SK-N-SH (cell line): ENCODE measurements around the gene PLD3. TPM values are rescaled to one million over a fixed set of nuclear protein-coding genes. Genes with fewer than 3 reads are reported as not detected.
A peak's percentile ranks its signal among the peaks of the same experiment; 100 is the strongest.

Experiments used
- CTCF ChIA-PET: fragments of 300-600, 350-600 bp; formaldehyde crosslinking; extraction: SDS; loops from one replicate; lab custom pipeline; 2021; lab: Yijun Ruan, JAX
- POLR2A ChIA-PET: fragments of 350-600 bp; sonication (Branson Sonifier 250); formaldehyde crosslinking; extraction: SDS; loops from one replicate; lab custom pipeline; 2020; ENCODE audit warnings: antibody characterized with exemption, inconsistent platforms; lab: Yijun Ruan, JAX
- DNase-seq: peaks from one replicate; pipeline ENCODE4 v3.0.0; 2012
- H2AFZ ChIP-seq: fragments of 200-600 bp; sonication (generic); 2 replicates; pipeline ENCODE4 v1.8.1; 2016; ENCODE audit warnings: antibody characterized with exemption, mild to moderate bottlenecking, low read depth
- H3F3A ChIP-seq: fragments of 200-600 bp; sonication (generic); replicated peaks from 2 replicates; pipeline ENCODE3; 2016; ENCODE audit warnings: antibody characterized with exemption, mild to moderate bottlenecking; ENCODE audit not compliant: insufficient read depth
- H3K27ac ChIP-seq, 2 experiments: fragments of 200-500 bp in 1 of 2; fragments of 200-600 bp in 1 of 2; sonication (Bioruptor generic) in 1 of 2; sonication (generic), shearing (Covaris generic) in 1 of 2; 2 replicates each; pipeline versions ENCODE4 v1.5.1 to v1.6.1; 2014 to 2016; ENCODE audit warnings: low read depth in 2 of 2, inconsistent platforms in 1 of 2, low read length in 1 of 2, mild to moderate bottlenecking in 1 of 2, mixed read lengths in 1 of 2
- H3K27me3 ChIP-seq: fragments of 200-600 bp; sonication (generic), shearing (Covaris generic); 2 replicates; pipeline ENCODE4 v1.6.1; 2016; ENCODE audit warnings: mixed run types; ENCODE audit not compliant: insufficient read depth
- H3K36me3 ChIP-seq, 2 experiments: fragments of 200-500 bp in 1 of 2; fragments of 200-600 bp in 1 of 2; sonication (Bioruptor generic) in 1 of 2; sonication (generic) in 1 of 2; replicated peaks in 1 of 2; 2 replicates each; pipeline versions ENCODE3 to v1.5.1; 2014 to 2016; ENCODE audit warnings: low read length in 1 of 2, mild to moderate bottlenecking in 1 of 2; ENCODE audit not compliant: insufficient read depth in 2 of 2, control insufficient read depth in 1 of 2
- H3K4me1 ChIP-seq, 2 experiments: fragments of 200-500 bp in 1 of 2; fragments of 200-600 bp in 1 of 2; sonication (Bioruptor generic) in 1 of 2; sonication (generic), shearing (Covaris generic) in 1 of 2; 2 replicates each; pipeline versions ENCODE4 v1.5.1 to v1.6.1; 2014 to 2016; ENCODE audit warnings: low read depth in 1 of 2, low read length in 1 of 2, mixed run types in 1 of 2; ENCODE audit not compliant: insufficient read depth in 2 of 2, control insufficient read depth in 1 of 2
- H3K4me2 ChIP-seq: fragments of 200-600 bp; sonication (generic), shearing (Covaris generic); 2 replicates; pipeline ENCODE4 v1.6.1; 2017; ENCODE audit warnings: mixed run types
- H3K4me3 ChIP-seq, 2 experiments: fragments of 200-500 bp in 1 of 2; fragments of 200-600 bp in 1 of 2; sonication (Bioruptor generic) in 1 of 2; sonication (generic), shearing (Covaris generic) in 1 of 2; 2 replicates each; pipeline versions ENCODE4 v1.5.1 to v1.8.1; 2014 to 2016; ENCODE audit warnings: low read depth in 2 of 2, inconsistent platforms in 1 of 2, low read length in 1 of 2, mild to moderate bottlenecking in 1 of 2, mixed read lengths in 1 of 2, moderate library complexity in 1 of 2
- H3K79me2 ChIP-seq: fragments of 200-600 bp; sonication (generic); 2 replicates; pipeline ENCODE4 v1.8.1; 2017; ENCODE audit warnings: mild to moderate bottlenecking; ENCODE audit not compliant: insufficient read depth
- H3K9ac ChIP-seq: fragments of 200-600 bp; sonication (generic); 2 replicates; pipeline ENCODE4 v1.6.1; 2017; ENCODE audit warnings: mixed run types
- H3K9me2 ChIP-seq: fragments of 200-600 bp; sonication (generic); 2 replicates; pipeline ENCODE4 v1.6.1; 2017; ENCODE audit warnings: mixed run types
- H3K9me3 ChIP-seq: fragments of 200-600 bp; sonication (generic); 2 replicates; pipeline ENCODE4 v1.6.1; 2017; ENCODE audit warnings: mixed run types, mild to moderate bottlenecking, moderate library complexity
- H4K20me1 ChIP-seq: fragments of 200-600 bp; sonication (generic); 2 replicates; pipeline ENCODE4 v1.6.1; 2017; ENCODE audit warnings: mild to moderate bottlenecking, mixed run types; ENCODE audit not compliant: insufficient read depth
- ELF1 ChIP-seq: IDR thresholded peaks from 2 replicates; pipeline ENCODE4 v1.4.0; 2012
- FOXJ3 ChIP-seq: sonication (generic); formaldehyde crosslinking; IDR thresholded peaks from 2 replicates; pipeline ENCODE4 v1.5.1; 2020; ENCODE audit warnings: mild to moderate bottlenecking, missing genetic modification reagents
- FOXM1 ChIP-seq: IDR thresholded peaks from 2 replicates; pipeline ENCODE4 v1.4.0; 2012; ENCODE audit warnings: low read depth, mild to moderate bottlenecking
- GABPA ChIP-seq: IDR thresholded peaks from 2 replicates; pipeline ENCODE4 v1.4.0; 2012; ENCODE audit warnings: low read depth, mild to moderate bottlenecking
- GATA2 ChIP-seq: sonication (generic); formaldehyde crosslinking; IDR thresholded peaks from 2 replicates; pipeline ENCODE4 v1.5.0; 2020; ENCODE audit warnings: mild to moderate bottlenecking, missing genetic modification reagents
- MEF2A ChIP-seq: IDR thresholded peaks from 2 replicates; pipeline ENCODE4 v1.4.0; 2012; ENCODE audit warnings: low read depth, borderline replicate concordance
- NRF1 ChIP-seq: IDR thresholded peaks from 2 replicates; pipeline ENCODE4 v1.6.1; 2012; ENCODE audit warnings: low read depth, mild to moderate bottlenecking, low read length
- POLR2AphosphoS5 ChIP-seq: IDR thresholded peaks from 2 replicates; pipeline ENCODE4 v1.6.1; 2012; ENCODE audit warnings: low read depth, low read length
- RFX5 ChIP-seq: IDR thresholded peaks from 2 replicates; pipeline ENCODE4 v1.6.1; 2012; ENCODE audit warnings: mild to moderate bottlenecking, improper control_type of control experiment, low read length
- RXRA ChIP-seq: IDR thresholded peaks from 2 replicates; pipeline ENCODE4 v1.4.0; 2012; ENCODE audit warnings: low read depth, mild to moderate bottlenecking, borderline replicate concordance
- SMC3 ChIP-seq: IDR thresholded peaks from 2 replicates; pipeline ENCODE4 v1.6.1; 2012; ENCODE audit warnings: low read depth, low read length, improper control_type of control experiment
- TAF1 ChIP-seq: IDR thresholded peaks from 2 replicates; pipeline ENCODE4 v1.6.1; 2012; ENCODE audit warnings: low read depth, mild to moderate bottlenecking, low read length, moderate library complexity, borderline replicate concordance
- TCF12 ChIP-seq: IDR thresholded peaks from 2 replicates; pipeline ENCODE4 v1.4.0; 2012
- USF2 ChIP-seq: fragments of 150-350 bp; IDR thresholded peaks from 2 replicates; pipeline ENCODE4 v1.6.1; 2017; ENCODE audit warnings: antibody characterized with exemption, low read length, low read depth, borderline replicate concordance
- YY1 ChIP-seq: IDR thresholded peaks from 2 replicates; pipeline ENCODE4 v1.4.0; 2012; ENCODE audit warnings: low read depth, mild to moderate bottlenecking
- WGBS: methylation state at CpG from one replicate; pipeline ENCODE4 v1.1.6; 2017; ENCODE audit warnings: low lambda C conversion rate; 5-methylcytosine and 5-hydroxymethylcytosine counted together
- polyA plus RNA-seq, 3 experiments: library from polyadenylated mRNA; depleted of rRNA; stranded (reverse); fragments of >200 nt; gene quantifications; 2 replicates each; pipeline ENCODE4 v1.2.3, GENCODE V29; 2012
- TF ChIP-seq, protein P1 (sequence below): fragments of 200-600 bp; sonication (generic); IDR thresholded peaks from 2 replicates; pipeline ENCODE4 v1.6.1; 2017; ENCODE audit warnings: antibody characterized with exemption, mild to moderate bottlenecking, moderate library complexity
- TF ChIP-seq, protein P2 (sequence below): IDR thresholded peaks from 2 replicates; pipeline ENCODE4 v1.4.0; 2012; ENCODE audit warnings: low read depth
- TF ChIP-seq, protein P3 (sequence below): IDR thresholded peaks from 2 replicates; pipeline ENCODE4 v1.4.0; 2012; ENCODE audit warnings: low read depth, borderline replicate concordance

Gene PLD3
- polyA plus RNA-seq, 1 of the 3 experiments (the other 2 are of a cell fraction), result 511 TPM

DNA sequence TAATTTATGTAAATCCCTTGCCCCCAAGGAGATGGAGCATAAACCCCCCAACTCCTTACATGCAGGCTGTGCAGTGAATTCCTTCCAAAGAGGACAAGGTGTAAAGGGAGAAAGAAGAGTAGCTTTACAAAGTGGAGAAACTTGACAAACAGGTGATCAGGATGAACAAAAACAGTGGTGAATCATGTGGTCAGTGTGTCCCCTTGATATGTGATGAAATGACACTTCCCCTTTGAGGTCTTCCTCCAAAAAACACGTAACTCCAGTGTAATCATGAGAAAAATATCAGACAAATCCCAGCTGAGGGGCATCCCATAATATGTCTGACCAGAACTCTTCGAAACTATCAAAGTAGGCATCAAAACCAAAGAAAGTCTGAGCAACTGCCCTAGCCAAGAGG is 33.8 kb upstream of the PLD3 start:
- Histone ChIP-seq H3K4me2 (no peak overlapping the region), H4K20me1 (no peaks in the 10 kb centered on the region), H2AFZ (no peak overlapping the region), H3K27me3 (no peaks in the 10 kb centered on the region), H3F3A (no peaks in the 10 kb centered on the region), H3K9ac (no peak overlapping the region), H3K4me3 (no peak overlapping the region), H3K9me3 (no peaks in the 10 kb centered on the region), H3K27ac (no peak overlapping the region), H3K9me2 (no peaks in the 10 kb centered on the region)
- CTCF ChIA-PET, result interaction anchor here (0.6 to 5.3 kb wide), 3 partner anchors 10 to 175 kb away, joined by 3 to 25 read pairs (median 4); no protein-coding TSS in a partner anchor
- POLR2A ChIA-PET, result no interaction called here
- no peak for DNase-seq
- no peak for TF ChIP-seq TAF1
- no peak for TF ChIP-seq YY1
- no peak for TF ChIP-seq NRF1
- no peak for TF ChIP-seq FOXM1
- no peak for TF ChIP-seq GATA2 (CRISPR knock-in tag)
- TF ChIP-seq, protein P1, sequence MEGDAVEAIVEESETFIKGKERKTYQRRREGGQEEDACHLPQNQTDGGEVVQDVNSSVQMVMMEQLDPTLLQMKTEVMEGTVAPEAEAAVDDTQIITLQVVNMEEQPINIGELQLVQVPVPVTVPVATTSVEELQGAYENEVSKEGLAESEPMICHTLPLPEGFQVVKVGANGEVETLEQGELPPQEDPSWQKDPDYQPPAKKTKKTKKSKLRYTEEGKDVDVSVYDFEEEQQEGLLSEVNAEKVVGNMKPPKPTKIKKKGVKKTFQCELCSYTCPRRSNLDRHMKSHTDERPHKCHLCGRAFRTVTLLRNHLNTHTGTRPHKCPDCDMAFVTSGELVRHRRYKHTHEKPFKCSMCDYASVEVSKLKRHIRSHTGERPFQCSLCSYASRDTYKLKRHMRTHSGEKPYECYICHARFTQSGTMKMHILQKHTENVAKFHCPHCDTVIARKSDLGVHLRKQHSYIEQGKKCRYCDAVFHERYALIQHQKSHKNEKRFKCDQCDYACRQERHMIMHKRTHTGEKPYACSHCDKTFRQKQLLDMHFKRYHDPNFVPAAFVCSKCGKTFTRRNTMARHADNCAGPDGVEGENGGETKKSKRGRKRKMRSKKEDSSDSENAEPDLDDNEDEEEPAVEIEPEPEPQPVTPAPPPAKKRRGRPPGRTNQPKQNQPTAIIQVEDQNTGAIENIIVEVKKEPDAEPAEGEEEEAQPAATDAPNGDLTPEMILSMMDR, result no peak
- TF ChIP-seq, protein P2, sequence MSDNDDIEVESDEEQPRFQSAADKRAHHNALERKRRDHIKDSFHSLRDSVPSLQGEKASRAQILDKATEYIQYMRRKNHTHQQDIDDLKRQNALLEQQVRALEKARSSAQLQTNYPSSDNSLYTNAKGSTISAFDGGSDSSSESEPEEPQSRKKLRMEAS, result no peak
- TF ChIP-seq, all 33 proteins: peak for 0
- no peaks in the 10 kb centered on the region for H3K79me2 ChIP-seq
- H3K36me3 ChIP-seq, result peaks cover 3 to 5% of the 10 kb centered on the region in 2 experiments
- H3K4me1 ChIP-seq, result peaks cover 0 to 5% of the 10 kb centered on the region in 2 experiments; a peak in 1 of 4 replicates
- WGBS, result 100% methylated on average over 2 of the region's 2 CpGs

GRCh38 chr19:40315812-40316470 is 32.6 kb upstream of the PLD3 start:
- H2AFZ ChIP-seq, result no peak overlapping the region
- POLR2A ChIA-PET, result no interaction called here
- TF ChIP-seq ELF1 (no peak), SMC3 (no peak), GABPA (no peak), RFX5 (no peak), TCF12 (no peak), NRF1 (no peak), POLR2AphosphoS5 (no peak), FOXJ3 (CRISPR knock-in tag) (no peak), USF2 (no peak), MEF2A (no peak), TAF1 (no peak), GATA2 (CRISPR knock-in tag) (no peak), RXRA (no peak)
- TF ChIP-seq, protein P1, result no peak
- TF ChIP-seq, protein P3, sequence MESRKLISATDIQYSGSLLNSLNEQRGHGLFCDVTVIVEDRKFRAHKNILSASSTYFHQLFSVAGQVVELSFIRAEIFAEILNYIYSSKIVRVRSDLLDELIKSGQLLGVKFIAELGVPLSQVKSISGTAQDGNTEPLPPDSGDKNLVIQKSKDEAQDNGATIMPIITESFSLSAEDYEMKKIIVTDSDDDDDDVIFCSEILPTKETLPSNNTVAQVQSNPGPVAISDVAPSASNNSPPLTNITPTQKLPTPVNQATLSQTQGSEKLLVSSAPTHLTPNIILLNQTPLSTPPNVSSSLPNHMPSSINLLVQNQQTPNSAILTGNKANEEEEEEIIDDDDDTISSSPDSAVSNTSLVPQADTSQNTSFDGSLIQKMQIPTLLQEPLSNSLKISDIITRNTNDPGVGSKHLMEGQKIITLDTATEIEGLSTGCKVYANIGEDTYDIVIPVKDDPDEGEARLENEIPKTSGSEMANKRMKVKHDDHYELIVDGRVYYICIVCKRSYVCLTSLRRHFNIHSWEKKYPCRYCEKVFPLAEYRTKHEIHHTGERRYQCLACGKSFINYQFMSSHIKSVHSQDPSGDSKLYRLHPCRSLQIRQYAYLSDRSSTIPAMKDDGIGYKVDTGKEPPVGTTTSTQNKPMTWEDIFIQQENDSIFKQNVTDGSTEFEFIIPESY, result no peak

More at GRCh38 chr19:40315812-40316470, 32.6 kb upstream of the PLD3 start:
- Histone ChIP-seq H3K27ac (no peak overlapping the region; a peak in 1 of 4 replicates), H3K9ac (no peak overlapping the region), H3K4me2 (no peak overlapping the region), H3K36me3 (peaks cover 5 to 7% of the 10 kb centered on the region in 2 experiments), H3F3A (no peaks in the 10 kb centered on the region), H3K4me1 (peaks cover 0 to 5% of the 10 kb centered on the region in 2 experiments; a peak in 1 of 4 replicates), H3K9me3 (no peaks in the 10 kb centered on the region), H3K79me2 (no peaks in the 10 kb centered on the region), H3K9me2 (no peaks in the 10 kb centered on the region), H4K20me1 (no peaks in the 10 kb centered on the region), H3K27me3 (no peaks in the 10 kb centered on the region), H3K4me3 (no peak overlapping the region)
- DNase-seq, result peak; percentile 57
- CTCF ChIA-PET, result interaction anchor here (1.3 to 5.3 kb wide), 2 partner anchors 11 to 176 kb away, joined by 4 to 25 read pairs; no protein-coding TSS in a partner anchor
- whole genome bisulfite sequencing, result 88% methylated on average over 5 of the region's 5 CpGs
